T-helper 2 cell treated with Interferon-gamma antibody and Interleukin-4, amounts not matched to agents 100 ng/mL and 5 ng/mL, for 36 hours (primary cell): ENCODE data around the gene TIA1. TPM values are rescaled to one million over a fixed set of nuclear protein-coding genes. Genes with fewer than 3 reads are reported as not detected.

Experiments used
- intact Hi-C: fragments of 100-400 bp; cut with micrococcal nuclease; formaldehyde crosslinking; loops from one replicate; pipeline ENCODE4 v1.15.1; 2023
- total RNA-seq: library from RNA; stranded (reverse); gene quantifications from 2 replicates; pipeline ENCODE4 v1.2.3, GENCODE V29; 2022

Gene TIA1
- total RNA-seq, 1 donor from 2014 or later: 146 TPM

GRCh38 chr2:70161069-70161534, 87.3 kb downstream of the TIA1 start:
- intact Hi-C loops: no loop called here

GRCh38 chr2:70160545-70160944, 87.9 kb downstream of the TIA1 start:
- intact Hi-C loops: no loop called here

Other genes starting within 250 kb of the TIA1 start
- 461 and 468 TPM in 2 replicates for gene PCBP1, start 161.2 kb downstream of the TIA1 start, total RNA-seq
- 22.2 and 27.8 TPM in 2 replicates for gene C2orf42, start 57.6 kb downstream of the TIA1 start, total RNA-seq
- gene PCYOX1, start 9.5 kb upstream of the TIA1 start, total RNA-seq: 12.9 and 17.8 TPM in 2 replicates
- gene SNRPG, start 45.1 kb upstream of the TIA1 start, total RNA-seq: 359 and 363 TPM in 2 replicates
- gene FAM136A, start 53.4 kb upstream of the TIA1 start, total RNA-seq: 48.8 and 49.6 TPM in 2 replicates